MM.1S (cell line): Measurements from ENCODE around the gene MED15.

ENCODE experiments used
- DNase-seq: peaks from one replicate; pipeline ENCODE4 v3.0.0-alpha.2; 2015
- H2AFZ ChIP-seq: fragments of 300-600 bp; sonication (generic); 2 replicates; pipeline ENCODE4 v1.6.0; 2016; ENCODE audit warnings: antibody characterized with exemption, low read length
- H3F3A ChIP-seq: fragments of 300-600 bp; sonication (generic); 2 replicates; pipeline ENCODE4 v1.6.1; 2016; ENCODE audit warnings: mild to moderate bottlenecking, antibody characterized with exemption, low read length, moderate library complexity, mixed read lengths; ENCODE audit not compliant: insufficient read depth
- H3K27ac ChIP-seq: fragments of 300-600 bp; sonication (generic); 2 replicates; pipeline ENCODE4 v1.5.1; 2016; ENCODE audit warnings: mild to moderate bottlenecking, low read length
- H3K27me3 ChIP-seq: fragments of 300-600 bp; sonication (generic); replicated peaks from 2 replicates; pipeline ENCODE4 v1.6.0; 2016; ENCODE audit warnings: low read length; ENCODE audit not compliant: insufficient read depth
- H3K36me3 ChIP-seq: fragments of 300-600 bp; sonication (generic); replicated peaks from 2 replicates; pipeline ENCODE4 v1.6.1; 2016; ENCODE audit warnings: mild to moderate bottlenecking, low read length, mixed read lengths; ENCODE audit not compliant: insufficient read depth
- H3K4me1 ChIP-seq: fragments of 300-600 bp; sonication (generic); 2 replicates; pipeline ENCODE4 v1.6.1; 2016; ENCODE audit warnings: low read length, mixed read lengths
- H3K4me2 ChIP-seq: fragments of 300-600 bp; sonication (generic); 2 replicates; pipeline ENCODE4 v1.6.0; 2016; ENCODE audit warnings: low read depth, low read length
- H3K4me3 ChIP-seq: fragments of 300-600 bp; sonication (generic); 2 replicates; pipeline ENCODE4 v1.5.1; 2016; ENCODE audit warnings: low read length, mixed read lengths
- H3K79me2 ChIP-seq: fragments of 300-600 bp; sonication (generic); 2 replicates; pipeline ENCODE4 v1.6.1; 2016; ENCODE audit warnings: mixed run types, low read length, mixed read lengths
- H3K9ac ChIP-seq: fragments of 300-600 bp; sonication (generic); 2 replicates; pipeline ENCODE4 v1.6.1; 2016; ENCODE audit warnings: low read length, mixed read lengths
- H3K9me2 ChIP-seq: fragments of 300-600 bp; sonication (generic); replicated peaks from 2 replicates; pipeline ENCODE4 v1.6.1; 2016; ENCODE audit warnings: mild to moderate bottlenecking, low read length, mixed read lengths; ENCODE audit not compliant: insufficient read depth
- H3K9me3 ChIP-seq: fragments of 300-600 bp; sonication (generic); replicated peaks from 2 replicates; pipeline ENCODE4 v1.6.1; 2016; ENCODE audit warnings: mild to moderate bottlenecking, low read length, mixed read lengths; ENCODE audit not compliant: insufficient read depth
- H4K20me1 ChIP-seq: fragments of 300-600 bp; sonication (generic); 2 replicates; pipeline ENCODE4 v1.6.1; 2016; ENCODE audit warnings: mild to moderate bottlenecking, low read length, moderate library complexity, mixed read lengths; ENCODE audit not compliant: insufficient read depth
- CTCF ChIP-seq: fragments of 300-600 bp; sonication (generic); IDR thresholded peaks from 2 replicates; pipeline ENCODE4 v1.5.1; 2016; ENCODE audit warnings: antibody characterized with exemption, low read length, mixed read lengths
- EZH2 ChIP-seq: fragments of 300-600 bp; sonication (generic); optimal IDR thresholded peaks from 2 replicates; pipeline ENCODE3; 2017; ENCODE audit warnings: low read depth, mild to moderate bottlenecking, antibody characterized with exemption, low read length, mixed read lengths
- EZH2phosphoT487 ChIP-seq: fragments of 300-600 bp; sonication (generic); IDR thresholded peaks from 2 replicates; pipeline ENCODE4 v1.6.1; 2018; ENCODE audit warnings: antibody characterized with exemption, low read length

Gene MED15

GRCh38 chr22:20601308-20601707 is 93.9 kb downstream of the MED15 start:
- TF ChIP-seq EZH2phosphoT487 (no peak), EZH2 (no peak), CTCF (no peak)
- Histone ChIP-seq H3K9ac (no peak overlapping the region), H3K4me3 (no peak overlapping the region), H4K20me1 (no peaks in the 10 kb centered on the region), H3F3A (no peaks in the 10 kb centered on the region), H3K9me2 (no peaks in the 10 kb centered on the region), H3K4me2 (no peak overlapping the region), H3K4me1 (peaks cover 8% of the 10 kb centered on the region), H3K36me3 (no peaks in the 10 kb centered on the region), H2AFZ (no peak overlapping the region), H3K9me3 (no peaks in the 10 kb centered on the region), H3K27ac (no peak overlapping the region), H3K27me3 (no peaks in the 10 kb centered on the region; the same call in 1 of the 2 replicates), H3K79me2 (no peaks in the 10 kb centered on the region)
- DNase-seq: no peak

GRCh38 chr22:20602609-20603164 is 95.3 kb downstream of the MED15 start:
- H3K9ac ChIP-seq: no peak overlapping the region
- H3K27me3 ChIP-seq: no peaks in the 10 kb centered on the region; the same call in 1 of the 2 replicates
- no peaks in the 10 kb centered on the region for H3K9me3 ChIP-seq
- DNase-seq: no peak
- no peaks in the 10 kb centered on the region for H3K79me2 ChIP-seq
- no peaks in the 10 kb centered on the region for H4K20me1 ChIP-seq
- peaks cover 11% of the 10 kb centered on the region for H3K4me1 ChIP-seq
- H3K4me2 ChIP-seq: no peak overlapping the region
- no peaks in the 10 kb centered on the region for H3K36me3 ChIP-seq
- H3K27ac ChIP-seq: no peak overlapping the region
- H3K9me2 ChIP-seq: no peaks in the 10 kb centered on the region
- no peak overlapping the region for H2AFZ ChIP-seq
- H3K4me3 ChIP-seq: no peak overlapping the region
- no peak for TF ChIP-seq EZH2phosphoT487
- no peak for TF ChIP-seq CTCF
- TF ChIP-seq EZH2: no peak
- peaks cover 4% of the 10 kb centered on the region; the same call in 1 of the 2 replicates for H3F3A ChIP-seq

- Histone ChIP-seq H2AFZ (no peak overlapping the region), H3K79me2 (no peaks in the 10 kb centered on the region), H3K4me3 (no peak overlapping the region), H3K4me1 (peaks cover 11% of the 10 kb centered on the region), H3K27ac (no peak overlapping the region), H4K20me1 (no peaks in the 10 kb centered on the region), H3K4me2 (no peak overlapping the region), H3F3A (peaks cover 4% of the 10 kb centered on the region; the same call in 1 of the 2 replicates), H3K9me3 (no peaks in the 10 kb centered on the region), H3K36me3 (no peaks in the 10 kb centered on the region), H3K9ac (no peak overlapping the region), H3K27me3 (no peaks in the 10 kb centered on the region; the same call in 1 of the 2 replicates), H3K9me2 (no peaks in the 10 kb centered on the region)
- TF ChIP-seq EZH2: no peak
- TF ChIP-seq CTCF: no peak
- TF ChIP-seq EZH2phosphoT487: no peak
- DNase-seq: no peak
Observed at GRCh38 chr22:20604092-20604747, 96.8 kb downstream of the MED15 start.
